ENCODE data around the gene FAT1.

Gene FAT1

DNA sequence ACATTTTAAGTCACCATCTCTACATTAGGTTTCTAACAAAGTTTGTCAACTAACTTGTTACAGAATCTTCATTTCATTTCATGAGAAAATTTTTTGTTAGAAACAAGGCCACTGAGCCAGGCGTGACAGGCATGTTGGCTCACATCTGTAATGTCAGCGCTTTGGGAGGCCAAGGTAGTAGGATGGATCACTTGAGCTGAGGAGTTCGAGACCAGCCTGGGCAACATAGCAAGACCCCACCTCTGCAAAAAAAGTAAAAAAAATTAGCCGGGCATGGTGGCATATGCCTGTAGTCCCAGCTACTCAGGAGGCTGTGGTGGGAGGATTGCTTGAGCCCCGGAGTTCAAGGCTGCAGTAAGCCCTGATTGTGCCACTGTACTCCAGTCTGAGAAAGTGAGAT lies 32.3 kb downstream of the FAT1 start:
- no peak for DNase-seq (ENCODE audit: low read depth)
- TF ChIP-seq, protein P1, sequence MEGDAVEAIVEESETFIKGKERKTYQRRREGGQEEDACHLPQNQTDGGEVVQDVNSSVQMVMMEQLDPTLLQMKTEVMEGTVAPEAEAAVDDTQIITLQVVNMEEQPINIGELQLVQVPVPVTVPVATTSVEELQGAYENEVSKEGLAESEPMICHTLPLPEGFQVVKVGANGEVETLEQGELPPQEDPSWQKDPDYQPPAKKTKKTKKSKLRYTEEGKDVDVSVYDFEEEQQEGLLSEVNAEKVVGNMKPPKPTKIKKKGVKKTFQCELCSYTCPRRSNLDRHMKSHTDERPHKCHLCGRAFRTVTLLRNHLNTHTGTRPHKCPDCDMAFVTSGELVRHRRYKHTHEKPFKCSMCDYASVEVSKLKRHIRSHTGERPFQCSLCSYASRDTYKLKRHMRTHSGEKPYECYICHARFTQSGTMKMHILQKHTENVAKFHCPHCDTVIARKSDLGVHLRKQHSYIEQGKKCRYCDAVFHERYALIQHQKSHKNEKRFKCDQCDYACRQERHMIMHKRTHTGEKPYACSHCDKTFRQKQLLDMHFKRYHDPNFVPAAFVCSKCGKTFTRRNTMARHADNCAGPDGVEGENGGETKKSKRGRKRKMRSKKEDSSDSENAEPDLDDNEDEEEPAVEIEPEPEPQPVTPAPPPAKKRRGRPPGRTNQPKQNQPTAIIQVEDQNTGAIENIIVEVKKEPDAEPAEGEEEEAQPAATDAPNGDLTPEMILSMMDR (IDR thresholded peaks at IDR 0.05; ENCODE audit: insufficient read depth, low read depth, low read length, missing control alignments), result no peak
- H3K4me3 ChIP-seq (ENCODE audit: low read length), result no peak overlapping the region

- TF ChIP-seq, protein P1 (IDR thresholded peaks at IDR 0.05; ENCODE audit: insufficient read depth, low read depth, low read length, missing control alignments), result no peak
- H3K4me3 ChIP-seq (ENCODE audit: low read length), result no peak overlapping the region
- no peak for DNase-seq (ENCODE audit: low read depth)
Observed at GRCh38 chr4:186689476-186689875, 34.2 kb downstream of the FAT1 start.

DNA sequence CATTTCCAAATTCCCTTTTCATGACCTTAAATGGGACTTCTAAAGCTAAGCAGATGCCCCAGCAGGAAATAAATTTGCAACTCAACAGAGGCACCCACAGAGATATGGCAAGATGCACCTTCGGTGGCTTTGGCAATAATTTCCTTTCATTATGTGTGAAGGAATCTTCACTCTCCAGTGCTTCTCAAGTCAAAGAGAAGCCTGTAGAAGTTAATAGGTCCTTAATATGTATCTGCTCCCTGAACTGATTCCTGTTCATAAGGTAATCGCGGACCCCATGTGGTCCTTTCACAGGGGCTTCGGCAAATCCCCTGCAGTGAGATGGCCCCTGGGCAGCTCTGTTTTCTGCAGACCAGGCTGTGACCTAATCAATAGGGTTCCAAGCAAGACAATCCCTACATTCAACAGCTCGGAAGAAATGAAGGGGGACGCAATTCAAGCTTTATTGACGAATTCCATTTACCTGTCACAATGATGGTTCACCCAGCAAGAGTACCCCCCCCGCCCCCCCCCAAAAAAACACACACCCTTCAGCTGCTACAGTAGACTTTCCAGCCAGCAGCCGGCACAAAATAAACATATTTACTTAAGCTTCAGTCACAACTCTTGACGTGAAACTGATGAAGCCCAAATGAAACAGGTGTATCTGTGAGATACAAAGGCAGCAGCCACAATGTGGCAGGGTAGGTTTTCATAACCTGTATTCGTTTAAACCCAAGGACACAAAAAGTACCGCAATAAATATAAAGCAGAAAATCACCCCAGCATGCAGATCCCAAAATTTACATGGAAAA lies 35.3 kb downstream of the FAT1 start:
- TF ChIP-seq, protein P1 (IDR thresholded peaks at IDR 0.05; ENCODE audit: insufficient read depth, low read depth, low read length, missing control alignments), result no peak
- H3K4me3 ChIP-seq (ENCODE audit: low read length), result no peak overlapping the region
- DNase-seq (ENCODE audit: low read depth), result no peak

GRCh38 chr4:186687265-186687664 lies 36.4 kb downstream of the FAT1 start:
- DNase-seq (ENCODE audit: low read depth), result no peak
- TF ChIP-seq, protein P1 (IDR thresholded peaks at IDR 0.05; ENCODE audit: insufficient read depth, low read depth, low read length, missing control alignments), result no peak

GRCh38 chr4:186685767-186686183 lies 37.9 kb downstream of the FAT1 start:
- no peak overlapping the region for H3K4me3 ChIP-seq (ENCODE audit: low read length)
- TF ChIP-seq, protein P1 (IDR thresholded peaks at IDR 0.05; ENCODE audit: insufficient read depth, low read depth, low read length, missing control alignments), result no peak
- DNase-seq (ENCODE audit: low read depth), result peak; percentile 79

More at GRCh38 chr4:186687265-186687664, 36.4 kb downstream of the FAT1 start:
- H3K4me3 ChIP-seq (ENCODE audit: low read length), result no peak overlapping the region

DNA sequence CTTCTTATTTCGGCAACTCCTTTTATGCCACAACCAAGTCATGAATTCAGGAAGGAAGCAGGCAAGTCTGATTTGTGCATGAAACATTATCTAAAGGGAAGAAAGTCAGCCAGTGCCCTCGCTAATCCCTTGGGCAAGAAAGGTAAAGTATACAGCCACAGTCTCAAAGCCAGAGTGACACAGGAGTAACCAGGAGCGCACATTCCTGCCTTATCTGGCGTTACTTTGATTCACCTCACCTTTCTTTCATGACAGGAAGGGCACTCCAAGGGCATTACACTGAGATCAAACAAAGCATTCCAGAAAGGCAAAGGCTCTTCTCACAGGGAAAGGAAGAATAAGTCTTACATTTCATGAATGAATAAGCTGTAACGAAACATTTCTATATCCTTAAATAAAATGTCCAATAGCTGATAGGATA lies 38.8 kb downstream of the FAT1 start:
- H3K4me3 ChIP-seq (ENCODE audit: low read length), result no peak overlapping the region
- TF ChIP-seq, protein P1 (IDR thresholded peaks at IDR 0.05; ENCODE audit: insufficient read depth, low read depth, low read length, missing control alignments), result no peak
- DNase-seq (ENCODE audit: low read depth), result no peak

DNA sequence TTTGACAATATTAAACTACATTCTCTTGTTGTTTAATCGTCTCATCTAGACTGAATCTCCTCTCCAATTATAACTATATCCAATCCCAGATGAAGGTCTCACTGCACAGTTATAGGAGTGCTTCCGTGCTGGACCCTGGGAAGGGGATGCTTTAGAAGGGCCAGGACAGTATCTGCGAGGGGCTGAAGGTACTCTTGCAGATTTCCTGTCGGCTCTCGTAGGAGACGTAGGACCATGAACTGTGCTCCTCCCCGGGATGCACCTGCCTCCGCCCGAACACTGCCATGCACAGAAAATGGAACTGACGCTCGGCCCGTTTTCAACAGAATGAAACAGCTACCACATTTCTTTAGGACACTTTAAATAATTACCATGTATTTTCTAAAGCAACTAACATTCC lies 39.4 kb downstream of the FAT1 start:
- no peak overlapping the region for H3K4me3 ChIP-seq (ENCODE audit: low read length)
- no peak for DNase-seq (ENCODE audit: low read depth)
- TF ChIP-seq, protein P1 (IDR thresholded peaks at IDR 0.05; ENCODE audit: insufficient read depth, low read depth, low read length, missing control alignments), result no peak

Data from epithelial cell of esophagus (primary cell).